A204.1 (cell line): ENCODE measurements around the gene B4GALNT4.
"Not testable (repeated sequence)": the region's sequence is repeated elsewhere in the genome, so short reads cannot be mapped to it uniquely, and the experiment has no call there.

Experiments used
- FAIRE-seq: peaks from 2 replicates; lab custom pipeline; 2012; peaks lifted over from hg19 to GRCh38; lab: Jason Lieb, UNC

B4GALNT4 gene, protein sequence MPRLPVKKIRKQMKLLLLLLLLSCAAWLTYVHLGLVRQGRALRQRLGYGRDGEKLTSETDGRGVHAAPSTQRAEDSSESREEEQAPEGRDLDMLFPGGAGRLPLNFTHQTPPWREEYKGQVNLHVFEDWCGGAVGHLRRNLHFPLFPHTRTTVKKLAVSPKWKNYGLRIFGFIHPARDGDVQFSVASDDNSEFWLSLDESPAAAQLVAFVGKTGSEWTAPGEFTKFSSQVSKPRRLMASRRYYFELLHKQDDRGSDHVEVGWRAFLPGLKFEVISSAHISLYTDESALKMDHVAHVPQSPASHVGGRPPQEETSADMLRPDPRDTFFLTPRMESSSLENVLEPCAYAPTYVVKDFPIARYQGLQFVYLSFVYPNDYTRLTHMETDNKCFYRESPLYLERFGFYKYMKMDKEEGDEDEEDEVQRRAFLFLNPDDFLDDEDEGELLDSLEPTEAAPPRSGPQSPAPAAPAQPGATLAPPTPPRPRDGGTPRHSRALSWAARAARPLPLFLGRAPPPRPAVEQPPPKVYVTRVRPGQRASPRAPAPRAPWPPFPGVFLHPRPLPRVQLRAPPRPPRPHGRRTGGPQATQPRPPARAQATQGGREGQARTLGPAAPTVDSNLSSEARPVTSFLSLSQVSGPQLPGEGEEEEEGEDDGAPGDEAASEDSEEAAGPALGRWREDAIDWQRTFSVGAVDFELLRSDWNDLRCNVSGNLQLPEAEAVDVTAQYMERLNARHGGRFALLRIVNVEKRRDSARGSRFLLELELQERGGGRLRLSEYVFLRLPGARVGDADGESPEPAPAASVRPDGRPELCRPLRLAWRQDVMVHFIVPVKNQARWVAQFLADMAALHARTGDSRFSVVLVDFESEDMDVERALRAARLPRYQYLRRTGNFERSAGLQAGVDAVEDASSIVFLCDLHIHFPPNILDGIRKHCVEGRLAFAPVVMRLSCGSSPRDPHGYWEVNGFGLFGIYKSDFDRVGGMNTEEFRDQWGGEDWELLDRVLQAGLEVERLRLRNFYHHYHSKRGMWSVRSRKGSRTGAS

DNA sequence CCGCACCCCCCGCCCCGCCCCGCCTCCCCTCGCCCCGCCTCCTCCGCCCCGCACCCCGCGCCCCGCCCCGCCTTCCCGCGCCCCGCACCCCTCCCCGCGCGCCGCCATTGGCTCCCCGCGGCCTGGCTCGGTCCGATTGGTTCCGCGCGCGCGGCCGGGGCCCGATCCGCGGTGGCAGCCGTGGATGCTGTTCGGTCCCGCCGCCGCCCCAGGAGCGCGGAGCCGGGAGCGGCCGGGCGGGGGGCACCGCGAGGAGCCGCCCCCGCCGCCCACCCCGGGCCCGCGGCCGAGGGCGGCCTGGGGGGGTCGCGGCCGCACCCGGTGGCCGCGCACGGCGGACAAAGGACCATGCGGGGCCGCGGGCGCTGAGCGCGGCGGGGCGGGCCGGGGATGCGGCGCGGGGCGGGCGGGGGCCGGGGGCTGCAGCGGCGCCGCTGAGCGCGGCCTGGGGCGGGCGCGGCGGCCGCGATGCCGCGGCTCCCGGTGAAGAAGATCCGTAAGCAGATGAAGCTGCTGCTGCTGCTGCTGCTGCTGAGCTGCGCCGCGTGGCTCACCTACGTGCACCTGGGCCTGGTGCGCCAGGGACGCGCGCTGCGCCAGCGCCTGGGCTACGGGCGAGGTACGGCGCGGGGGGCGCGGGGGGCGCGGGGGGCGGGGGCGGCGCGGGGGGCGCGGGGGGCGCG, at the start of gene B4GALNT4:
Gene B4GALNT4 (plus strand): TSS at position 164 of the 683 bp plus-strand sequence. CDS start 305 bp downstream, at position 469.
- FAIRE-seq = no peak

DNA sequence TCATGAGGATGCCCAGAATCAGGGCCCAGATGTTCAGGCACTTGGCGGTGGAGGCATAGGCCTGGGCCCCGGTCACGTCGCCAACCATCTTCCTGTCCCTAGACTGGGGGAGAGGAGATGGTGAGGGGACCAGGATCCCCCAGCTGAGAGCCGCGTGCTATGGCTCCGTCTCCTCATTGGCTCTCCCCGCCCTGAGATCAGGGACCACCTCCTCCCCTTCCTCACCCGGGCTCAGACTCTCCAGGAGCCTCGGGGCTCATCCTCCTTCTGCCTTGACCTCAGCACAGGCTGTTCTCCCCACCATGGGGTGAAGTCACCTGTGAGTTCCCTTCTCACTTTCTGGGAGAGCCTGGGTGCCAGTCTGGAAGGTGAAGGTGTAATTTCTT, 49.4 kb upstream of the B4GALNT4 start:
- not testable (repeated sequence) for FAIRE-seq

DNA sequence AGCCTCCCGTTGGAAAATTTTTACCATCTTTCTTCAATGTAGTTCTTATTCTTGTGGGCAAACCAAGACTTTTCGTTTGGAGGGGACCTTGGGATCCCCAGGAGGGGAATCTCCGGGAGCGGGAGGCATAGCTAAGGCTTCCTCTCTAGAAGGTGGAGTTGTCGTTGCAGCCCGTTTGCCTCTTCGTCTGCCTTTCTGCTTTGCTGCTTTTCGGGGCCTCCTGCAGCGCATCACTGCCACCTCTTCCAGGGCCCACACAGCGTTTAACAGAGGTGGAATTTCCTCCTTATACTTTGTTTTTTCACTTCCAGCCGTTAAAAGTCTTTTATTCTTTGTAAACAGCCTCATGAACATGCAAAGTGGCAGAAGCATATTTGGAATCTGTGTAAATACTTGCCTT, 45.1 kb upstream of the B4GALNT4 start:
- no peak for FAIRE-seq

DNA sequence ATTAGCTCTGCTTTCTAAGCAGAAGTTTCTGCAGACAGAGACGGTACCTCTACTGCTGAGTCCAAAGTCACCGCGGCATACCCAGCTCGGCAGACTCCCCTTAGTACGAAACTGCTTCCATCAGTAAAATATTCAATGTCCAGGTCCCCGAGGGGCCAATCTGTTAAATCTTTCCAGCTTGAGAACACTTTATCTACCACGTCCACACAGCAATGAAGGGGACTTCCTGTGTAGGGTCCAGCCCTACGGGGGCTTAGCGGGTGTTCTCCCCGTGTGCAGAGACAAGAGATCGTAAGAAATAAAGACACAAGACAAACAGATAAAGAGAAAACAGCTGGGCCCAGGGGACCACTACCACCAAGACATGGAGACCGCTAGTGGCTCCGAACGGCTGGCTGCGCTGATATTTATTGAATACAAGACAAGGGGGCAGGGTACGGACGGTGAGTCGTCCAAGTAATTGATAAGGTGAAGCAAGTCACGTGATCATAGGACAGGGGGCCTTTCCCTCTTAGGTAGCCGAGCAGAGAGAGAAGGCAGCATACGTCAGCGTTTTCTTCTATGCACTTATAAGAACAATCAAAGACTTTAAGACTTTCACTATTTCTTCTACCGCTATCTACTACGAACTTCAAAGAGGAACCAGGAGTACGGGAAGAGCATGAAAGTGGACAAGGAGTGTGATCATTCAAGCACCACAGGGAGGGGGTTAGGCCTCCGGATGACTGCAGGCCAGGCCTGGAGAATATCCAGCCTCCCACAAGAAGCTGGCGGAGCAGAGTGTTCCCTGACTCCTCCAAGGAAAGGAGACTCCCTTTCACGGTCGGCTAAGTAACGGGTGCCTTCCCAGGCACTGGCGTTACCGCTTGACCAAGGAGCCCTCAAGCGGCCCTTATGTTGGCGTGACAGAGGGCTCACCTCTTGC, 44.4 kb upstream of the B4GALNT4 start:
- FAIRE-seq = not testable (repeated sequence)

DNA sequence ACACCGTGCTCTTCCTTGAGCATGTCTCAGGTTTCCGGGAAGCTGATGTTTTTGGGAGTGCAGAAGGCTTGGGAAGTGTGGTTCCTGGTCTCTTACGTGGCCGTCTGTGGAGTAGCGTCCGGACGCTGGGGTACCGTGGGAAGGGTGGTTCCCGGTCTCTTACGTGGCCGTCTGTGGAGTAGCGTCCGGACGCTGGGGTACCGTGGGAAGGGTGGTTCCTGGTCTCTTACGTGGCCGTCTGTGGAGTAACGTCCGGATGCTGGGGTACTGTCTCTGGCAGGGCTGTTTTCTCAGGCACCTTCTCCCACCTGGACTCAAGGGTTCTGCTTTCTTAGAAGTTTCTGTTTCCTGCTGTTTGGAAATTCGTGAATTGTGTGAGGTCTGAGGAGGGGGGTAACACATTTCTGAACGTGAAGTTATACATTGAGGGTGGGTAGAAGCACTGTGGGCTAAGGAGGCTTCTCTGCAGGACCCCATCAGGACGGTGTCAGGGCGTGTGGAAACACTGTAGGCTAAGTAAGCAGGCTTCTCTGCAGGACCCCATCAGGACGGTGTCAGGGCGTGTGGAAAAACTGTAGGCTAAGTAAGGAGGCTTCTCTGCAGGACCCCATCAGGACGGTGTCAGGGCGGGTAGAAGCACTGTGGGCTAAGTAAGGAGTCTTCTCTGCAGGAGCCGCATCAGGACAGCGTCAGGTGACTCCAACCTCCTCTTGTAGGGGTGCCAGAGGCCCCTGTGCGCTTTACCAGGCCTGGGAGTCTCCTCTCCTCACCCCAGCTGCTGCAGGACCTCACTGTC, 43.3 kb upstream of the B4GALNT4 start:
- no peak for FAIRE-seq

DNA sequence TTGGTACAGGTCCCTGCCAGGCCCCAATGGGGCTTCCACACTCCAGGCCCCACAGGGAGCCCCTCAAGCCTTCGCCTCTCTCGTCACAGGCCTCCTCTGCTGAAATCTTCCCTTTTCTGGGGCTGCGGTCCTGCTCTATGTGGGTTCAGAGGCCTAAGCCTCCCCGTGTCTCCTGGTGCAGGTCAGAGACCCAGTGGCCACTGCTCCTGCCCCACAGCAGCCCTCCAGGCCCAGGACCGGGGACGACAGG, 42.8 kb upstream of the B4GALNT4 start:
- FAIRE-seq = no peak

DNA sequence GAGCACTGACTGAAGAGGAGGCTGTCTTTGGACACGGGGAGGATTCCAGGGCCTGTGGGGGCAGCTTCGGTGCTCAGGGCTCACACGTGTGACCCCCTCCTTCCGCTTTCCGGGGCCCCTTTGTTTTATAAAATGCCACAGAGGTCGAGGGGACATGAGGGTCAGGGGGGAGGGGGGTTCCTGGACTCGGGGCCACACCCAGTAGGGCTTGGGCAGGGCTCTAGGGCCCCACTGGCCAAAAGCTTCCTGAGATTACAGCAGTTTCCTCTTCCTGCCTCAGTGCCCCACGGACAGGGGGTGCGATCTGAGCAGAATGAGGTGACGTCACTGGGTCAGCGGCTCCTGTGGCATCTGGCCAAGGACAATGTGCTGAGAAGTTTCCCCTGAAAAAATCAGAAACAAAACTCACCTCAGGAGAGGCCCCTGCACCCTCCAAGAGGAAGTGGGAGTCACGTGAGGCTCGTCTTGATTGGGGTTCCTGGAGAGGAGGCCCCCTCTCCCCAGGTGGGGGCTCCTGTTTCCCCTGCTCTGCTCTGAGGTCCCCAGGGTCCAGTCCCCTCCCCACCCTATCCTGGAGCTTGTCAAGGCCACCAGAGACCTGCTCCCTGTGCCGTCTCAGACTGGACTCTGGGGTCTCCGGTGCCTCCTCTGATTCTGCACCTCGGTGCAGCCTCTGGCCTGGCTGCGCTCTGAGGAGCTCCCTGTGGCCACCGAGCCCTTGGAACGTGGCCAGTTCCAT, 42.3 kb upstream of the B4GALNT4 start:
- no peak for FAIRE-seq

DNA sequence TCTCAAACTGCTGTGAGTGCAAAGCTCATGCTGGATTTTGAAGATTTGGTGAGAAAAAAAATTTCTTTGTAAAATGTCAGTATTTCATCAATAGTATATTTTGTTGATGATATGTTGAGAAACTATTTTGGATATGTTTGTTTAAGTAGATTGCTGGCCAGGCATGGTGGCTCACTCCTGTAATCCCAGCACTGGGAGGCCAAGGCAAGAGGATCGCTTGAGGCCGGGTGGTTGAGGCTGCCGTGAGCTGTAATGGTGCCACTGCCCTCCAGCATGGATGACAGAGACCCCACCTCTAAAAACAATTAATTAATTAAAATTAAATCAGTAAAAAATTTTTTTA, 41.7 kb upstream of the B4GALNT4 start:
- FAIRE-seq = no peak

DNA sequence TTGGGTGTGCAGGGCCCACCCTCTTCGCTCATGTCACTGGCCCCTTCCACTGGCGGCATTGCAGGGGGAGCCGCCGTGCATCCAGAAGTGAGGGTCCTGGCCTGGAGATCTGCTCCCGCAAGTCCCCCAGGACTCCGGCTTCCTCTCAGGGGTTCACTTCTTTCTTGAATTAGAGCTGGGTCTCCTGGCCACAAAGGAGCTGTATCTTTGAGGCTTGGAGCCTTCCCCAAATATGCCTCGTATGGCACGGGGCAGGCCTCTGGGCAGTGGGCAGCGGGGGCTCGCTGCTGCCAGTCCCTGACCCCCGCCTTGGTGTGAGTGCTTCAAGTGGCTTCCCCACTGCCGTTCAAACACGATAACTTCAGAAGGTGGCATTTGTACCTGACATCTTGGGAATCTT, 41.3 kb upstream of the B4GALNT4 start:
- no peak for FAIRE-seq

DNA sequence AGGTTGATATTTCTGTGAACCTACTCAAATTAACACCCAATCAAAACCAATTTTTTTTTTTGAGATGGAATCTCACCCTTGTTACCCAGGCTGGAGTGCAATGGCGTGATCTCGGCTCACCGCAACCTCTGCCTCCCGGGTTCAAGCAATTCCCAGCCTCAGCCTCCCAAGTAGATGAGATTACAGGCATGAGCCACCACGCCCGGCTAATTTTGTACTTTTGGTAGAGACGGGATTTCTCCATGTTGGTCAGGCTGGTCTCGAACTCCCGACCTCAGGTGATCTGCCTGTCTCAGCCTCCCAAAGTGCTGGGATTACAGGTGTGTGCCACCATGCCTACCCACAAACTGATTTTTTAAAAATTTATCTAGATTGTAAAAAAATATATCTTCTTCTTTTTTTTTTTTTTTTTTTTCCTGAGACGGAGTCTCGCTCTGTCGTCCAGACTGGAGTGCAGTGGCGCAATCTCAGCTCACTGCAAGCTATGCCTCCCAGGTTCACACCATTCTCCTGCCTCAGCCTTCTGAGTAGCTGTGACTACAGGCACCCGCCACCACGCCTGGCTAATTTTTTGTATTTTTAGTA, 40.7 kb upstream of the B4GALNT4 start:
- FAIRE-seq = not testable (repeated sequence)

DNA sequence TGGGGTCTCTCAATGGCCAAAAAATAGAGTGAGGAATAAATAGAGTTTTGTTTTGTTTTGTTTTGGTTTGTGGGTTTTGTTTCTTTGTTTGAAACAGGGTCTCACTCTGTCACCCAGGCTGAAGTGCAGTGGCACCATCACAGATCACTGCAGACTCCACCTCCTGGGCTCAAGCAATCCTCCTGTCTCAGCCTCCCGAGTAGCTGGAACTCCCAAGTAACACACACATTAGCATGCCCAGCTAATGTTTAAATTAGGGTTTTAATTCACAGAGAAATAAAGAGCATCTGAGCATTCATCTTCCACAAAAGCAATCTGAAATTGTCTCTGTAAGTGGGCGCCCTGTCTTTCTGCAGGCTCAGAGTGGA, 39.4 kb upstream of the B4GALNT4 start:
- FAIRE-seq = no peak

DNA sequence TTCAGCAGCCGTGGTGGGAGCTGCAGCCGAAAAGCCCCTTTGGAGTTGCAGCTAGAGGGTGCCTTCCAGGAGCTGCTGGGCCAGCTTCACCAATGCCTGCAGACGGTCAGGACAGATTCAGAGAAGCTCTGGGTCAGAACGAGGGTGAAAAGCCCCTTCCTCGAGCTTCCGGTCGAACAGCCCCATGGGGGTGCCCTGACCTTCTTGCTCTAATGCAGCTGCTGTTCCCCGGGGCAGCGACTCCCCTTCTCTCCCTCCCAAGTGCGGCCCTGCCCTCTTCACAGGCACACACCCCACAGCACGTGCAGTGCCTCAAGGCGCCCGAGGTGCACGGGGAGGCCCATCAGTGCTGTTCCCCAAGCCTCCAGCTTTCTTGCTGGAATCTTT, 39.0 kb upstream of the B4GALNT4 start:
- no peak for FAIRE-seq

DNA sequence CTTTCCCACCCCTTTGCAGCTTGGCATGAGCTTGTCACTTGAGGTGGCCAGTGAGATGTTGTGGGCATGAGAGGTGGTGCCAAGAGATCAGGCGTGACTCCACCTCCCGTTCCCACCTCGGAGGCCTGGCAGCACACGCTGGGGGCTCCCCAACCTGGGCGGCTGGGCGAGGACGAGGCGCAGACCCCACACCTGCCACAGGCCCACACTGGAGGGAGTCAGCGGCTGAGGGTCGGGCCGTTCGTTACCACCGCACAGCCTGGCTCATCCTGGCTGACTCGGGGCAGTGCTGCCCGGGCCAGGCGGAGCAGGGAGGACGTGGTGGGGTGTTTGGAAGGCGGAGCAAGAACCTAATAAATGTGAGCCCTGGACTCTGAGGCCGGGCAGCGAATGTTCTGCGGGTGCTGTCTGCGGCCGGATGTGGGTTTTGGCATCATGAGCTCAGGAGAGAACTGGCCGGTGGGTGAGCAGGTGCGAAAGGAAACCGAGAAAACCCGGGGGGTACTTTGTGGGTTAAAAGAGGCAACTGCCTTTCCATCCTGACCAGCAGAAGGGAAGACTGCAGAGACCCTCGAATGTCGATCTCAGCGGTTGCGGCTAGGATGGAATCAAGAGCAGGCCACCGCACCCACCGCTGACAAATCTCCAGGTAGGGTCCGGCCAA, 38.5 kb upstream of the B4GALNT4 start:
- no peak for FAIRE-seq

DNA sequence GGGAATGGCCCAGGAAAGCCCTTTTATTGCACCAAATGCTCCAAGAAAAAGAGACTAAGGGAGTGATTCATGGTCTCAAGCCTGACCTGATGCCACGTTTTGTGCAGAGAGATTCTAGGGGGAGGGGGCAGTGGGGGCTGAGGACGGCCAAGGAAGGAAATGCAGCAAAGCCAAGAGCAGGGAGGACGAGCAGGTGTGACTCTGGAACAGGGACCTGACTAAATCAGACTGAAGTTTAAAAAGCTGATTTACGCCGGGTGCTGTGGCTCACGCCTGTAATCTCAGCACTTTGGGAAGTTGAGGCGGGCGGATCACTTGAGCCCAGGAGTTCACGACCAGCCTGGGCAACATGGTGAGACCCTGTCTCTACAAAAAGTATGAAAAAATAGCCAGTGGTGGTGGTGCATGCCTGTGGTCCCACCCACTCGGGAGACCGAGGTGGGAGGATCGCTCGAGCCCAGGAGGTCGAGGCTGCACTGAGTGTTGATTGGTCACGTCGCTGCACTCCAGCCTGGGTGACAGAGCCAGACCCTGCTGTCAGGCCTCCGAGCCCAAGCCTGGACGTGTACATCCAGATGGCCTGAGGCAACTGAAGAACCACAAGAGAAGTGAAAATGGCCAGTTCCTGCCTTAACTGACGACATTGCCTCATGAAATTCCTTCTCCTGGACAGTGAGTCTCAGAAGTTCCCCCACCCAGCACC, 37.8 kb upstream of the B4GALNT4 start:
- no peak for FAIRE-seq

DNA sequence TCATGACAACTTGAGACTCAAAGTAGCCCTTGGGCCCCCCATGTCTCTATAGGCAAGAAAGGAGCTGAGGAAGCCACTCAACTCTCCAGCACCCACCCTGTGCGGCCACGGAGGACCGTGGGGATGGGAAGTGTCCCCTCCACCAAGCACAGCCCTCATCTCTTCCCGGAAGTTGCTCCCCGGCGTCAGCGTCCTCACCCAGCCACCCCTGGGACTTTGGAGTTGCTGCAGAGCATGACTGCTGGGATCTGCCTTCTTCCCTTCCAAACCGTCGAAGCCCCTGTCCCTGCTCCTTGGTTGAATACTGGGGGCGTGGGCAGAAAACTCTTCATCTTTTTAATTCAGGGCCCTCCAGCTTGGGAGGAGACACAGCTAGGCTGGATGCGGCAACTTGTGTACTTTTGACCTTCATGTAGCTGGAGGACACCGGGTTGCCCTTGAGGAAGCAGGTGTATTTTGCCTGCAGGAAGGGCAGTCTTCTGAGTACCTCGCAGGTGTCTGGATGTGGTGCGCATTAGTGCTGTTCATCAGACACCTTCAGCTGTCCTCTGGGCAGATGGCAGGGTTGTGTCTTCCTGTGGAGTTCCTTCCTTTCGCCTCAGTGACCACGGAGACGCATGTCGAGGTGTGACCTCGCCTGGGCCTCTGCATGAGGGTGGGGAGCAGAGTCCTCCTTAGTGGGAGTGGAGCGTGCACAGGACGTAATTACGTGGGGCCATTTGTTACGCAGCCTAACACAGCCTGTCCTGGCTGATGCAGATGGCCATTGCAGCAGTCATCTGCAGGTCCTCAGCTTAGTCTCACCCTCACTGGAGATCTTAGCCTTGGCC, 36.4 kb upstream of the B4GALNT4 start:
- no peak for FAIRE-seq

DNA sequence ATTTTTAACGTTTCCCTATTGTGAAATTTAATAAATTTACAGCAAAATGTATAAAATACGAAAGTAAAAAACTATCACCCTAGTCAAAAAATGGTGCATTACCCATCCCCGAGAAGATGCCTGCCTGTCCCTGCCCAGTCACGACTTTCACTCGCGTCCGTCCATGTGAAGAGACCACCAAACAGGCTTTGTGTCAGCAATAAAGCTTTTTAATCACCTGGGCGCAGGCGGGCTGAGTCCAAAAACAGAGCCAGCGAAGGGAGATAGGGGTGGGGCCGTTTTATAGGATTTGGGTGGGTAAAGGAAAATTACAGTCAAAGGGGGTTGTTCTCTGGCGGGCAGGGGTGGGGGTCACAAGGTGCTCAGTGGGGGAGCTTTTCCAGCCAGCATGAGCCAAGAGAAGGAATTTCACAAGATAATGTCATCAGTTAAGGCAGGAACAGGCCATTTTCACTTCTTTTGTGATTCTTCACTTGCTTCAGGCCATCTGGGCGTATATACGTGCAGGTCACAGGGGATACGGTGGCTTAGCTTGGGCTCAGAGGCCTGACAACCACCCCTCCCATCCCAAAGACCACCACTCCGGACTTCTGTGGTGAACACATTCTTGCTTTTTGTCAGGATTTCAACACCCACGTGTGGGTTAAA, 35.6 kb upstream of the B4GALNT4 start:
- FAIRE-seq = not testable (repeated sequence)

DNA sequence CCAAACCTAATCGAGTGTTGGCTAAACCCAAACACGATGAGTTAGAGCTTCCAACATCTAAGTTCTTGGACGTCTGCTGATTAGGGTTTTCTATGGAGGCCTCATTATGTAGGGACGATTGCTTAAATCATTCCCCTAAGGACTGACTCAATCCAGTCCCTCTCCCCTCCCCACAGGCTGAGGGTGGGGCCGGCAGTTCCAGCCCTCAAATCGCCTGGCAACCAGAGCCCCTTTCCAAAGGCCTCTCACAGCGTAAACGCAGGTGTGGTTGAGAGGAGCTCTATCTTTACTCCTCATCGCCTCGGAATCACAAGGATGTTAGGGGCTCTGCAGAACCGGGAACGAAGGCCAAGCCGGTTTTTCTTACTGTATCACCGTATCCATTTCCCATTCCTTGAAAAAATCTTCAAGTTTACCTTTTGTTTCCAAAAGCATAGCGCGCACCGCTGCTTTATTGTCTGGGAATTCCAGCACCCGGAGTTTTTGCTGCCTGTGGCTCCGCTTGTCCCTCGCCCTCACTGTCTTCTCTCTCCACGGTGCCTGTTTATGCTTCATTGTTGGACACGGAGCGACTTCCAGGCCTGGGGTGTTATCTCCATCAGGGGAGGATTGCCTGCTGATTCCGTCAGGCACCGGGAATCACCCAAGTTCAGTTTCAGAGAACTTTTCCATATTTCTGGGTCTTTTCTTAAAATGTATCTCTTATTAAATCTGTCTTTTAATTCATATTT, 34.9 kb upstream of the B4GALNT4 start:
- FAIRE-seq = no peak
